Neural cell (in vitro differentiated cells): ENCODE measurements around the gene EXPH5. TPM values are rescaled to one million over a fixed set of nuclear protein-coding genes. Genes with fewer than 3 reads are reported as not detected.

Experiments used
- H2AFZ ChIP-seq: fragments of 200-600, 300-800 bp; sonication (generic), shearing (Covaris generic); 2 replicates; pipeline ENCODE4 v1.6.0; 2014; ENCODE audit warnings: low read depth, mild to moderate bottlenecking, antibody characterized with exemption, low read length, moderate library complexity
- H3F3A ChIP-seq: fragments of 200-600 bp; shearing (Covaris generic); 2 replicates; pipeline ENCODE4 v1.6.1; 2016; ENCODE audit warnings: mild to moderate bottlenecking, moderate library complexity, mixed read lengths, antibody characterized with exemption, low read length; ENCODE audit not compliant: insufficient read depth, poor library complexity, severe bottlenecking
- H3K27ac ChIP-seq: fragments of 200-600, 300-800 bp; sonication (generic), shearing (Covaris generic); 2 replicates; pipeline ENCODE4 v1.5.1; 2014; ENCODE audit warnings: mild to moderate bottlenecking, low read length, moderate library complexity
- H3K27me3 ChIP-seq: fragments of 300-800, 200-600 bp; sonication (generic), shearing (Covaris generic); 2 replicates; pipeline ENCODE4 v1.6.0; 2014; ENCODE audit warnings: mild to moderate bottlenecking, low read depth, low read length, moderate library complexity; ENCODE audit not compliant: insufficient read depth
- H3K36me3 ChIP-seq: fragments of 300-800, 200-600 bp; sonication (generic), shearing (Covaris generic); 2 replicates; pipeline ENCODE4 v1.5.1; 2014; ENCODE audit warnings: mild to moderate bottlenecking, antibody characterized with exemption, low read length, moderate library complexity; ENCODE audit not compliant: insufficient read depth
- H3K4me2 ChIP-seq: fragments of 300-800, 200-600 bp; sonication (generic), shearing (Covaris generic); 2 replicates; pipeline ENCODE4 v1.6.0; 2014; ENCODE audit warnings: mild to moderate bottlenecking, low read length
- H3K4me3 ChIP-seq: fragments of 300-800, 200-600 bp; sonication (generic), shearing (Covaris generic); 2 replicates; pipeline ENCODE4 v1.5.1; 2014; ENCODE audit warnings: mild to moderate bottlenecking, low read length, moderate library complexity
- H3K79me2 ChIP-seq: fragments of 200-600 bp; shearing (Covaris generic); replicated peaks from 2 replicates; pipeline ENCODE4 v1.6.0; 2014; ENCODE audit warnings: mild to moderate bottlenecking, low read length, moderate library complexity; ENCODE audit not compliant: insufficient read depth
- H3K9ac ChIP-seq: fragments of 300-800, 200-600 bp; sonication (generic), shearing (Covaris generic); 2 replicates; pipeline ENCODE4 v1.6.1; 2016; ENCODE audit warnings: mild to moderate bottlenecking, low read length, mixed read lengths
- H3K9me2 ChIP-seq: fragments of 200-600 bp; shearing (Covaris generic); 2 replicates; pipeline ENCODE4 v1.6.1; 2016; ENCODE audit warnings: mild to moderate bottlenecking, low read length, mixed read lengths; ENCODE audit not compliant: insufficient read depth
- H3K9me3 ChIP-seq: fragments of 200-600, 300-800 bp; sonication (generic), shearing (Covaris generic); 2 replicates; pipeline ENCODE4 v1.6.1; 2016; ENCODE audit warnings: mild to moderate bottlenecking, mixed run types, low read length, moderate library complexity, mixed read lengths
- H4K20me1 ChIP-seq: fragments of 200-600 bp; shearing (Covaris generic); 2 replicates; pipeline ENCODE4 v1.6.1; 2016; ENCODE audit warnings: mild to moderate bottlenecking, mixed run types; ENCODE audit not compliant: insufficient read depth
- EZH2 ChIP-seq: fragments of 200-600, 300-800 bp; shearing (Covaris generic), sonication (generic); IDR thresholded peaks from 2 replicates; pipeline ENCODE4 v1.6.1; 2014; ENCODE audit warnings: antibody characterized with exemption, low read length, borderline replicate concordance, mild to moderate bottlenecking; ENCODE audit not compliant: insufficient read depth, poor library complexity, severe bottlenecking
- MXI1 ChIP-seq: fragments of 450-650 bp; conservative IDR thresholded peaks from 2 replicates; pipeline ENCODE4 v1.6.1; 2014; ENCODE audit warnings: antibody characterized with exemption, mild to moderate bottlenecking; ENCODE audit not compliant: poor library complexity, severe bottlenecking
- POLR2AphosphoS5 ChIP-seq: IDR thresholded peaks from 2 replicates; pipeline ENCODE4 v1.6.1; 2012
- RAD21 ChIP-seq: fragments of 450-650 bp; conservative IDR thresholded peaks from 2 replicates; pipeline ENCODE4 v1.6.1; 2014; ENCODE audit warnings: antibody characterized with exemption, mild to moderate bottlenecking, moderate library complexity
- SMC3 ChIP-seq: fragments of 450-650 bp; conservative IDR thresholded peaks from 2 replicates; pipeline ENCODE4 v1.6.1; 2014; ENCODE audit warnings: antibody characterized with exemption, mild to moderate bottlenecking, moderate library complexity; ENCODE audit not compliant: poor library complexity
- TAF1 ChIP-seq: IDR thresholded peaks from 2 replicates; pipeline ENCODE4 v1.6.1; 2012; ENCODE audit warnings: low read depth
- polyA plus RNA-seq: library from polyadenylated mRNA; depleted of rRNA; stranded (reverse); fragments of >200 nt; gene quantifications from 2 replicates; pipeline ENCODE4 v1.2.3, GENCODE V29; 2014
- TF ChIP-seq, protein P1 (sequence below): fragments of 450-650 bp; IDR thresholded peaks from 2 replicates; pipeline ENCODE4 v1.5.1; 2014; ENCODE audit warnings: antibody characterized with exemption, mild to moderate bottlenecking, moderate library complexity; ENCODE audit not compliant: poor library complexity, severe bottlenecking
- TF ChIP-seq, protein P2 (sequence below): IDR thresholded peaks from 2 replicates; pipeline ENCODE4 v1.6.1; 2012; ENCODE audit warnings: borderline replicate concordance

The EXPH5 gene
- polyA plus RNA-seq, 1 donor from 2014 or later, result not detected

DNA sequence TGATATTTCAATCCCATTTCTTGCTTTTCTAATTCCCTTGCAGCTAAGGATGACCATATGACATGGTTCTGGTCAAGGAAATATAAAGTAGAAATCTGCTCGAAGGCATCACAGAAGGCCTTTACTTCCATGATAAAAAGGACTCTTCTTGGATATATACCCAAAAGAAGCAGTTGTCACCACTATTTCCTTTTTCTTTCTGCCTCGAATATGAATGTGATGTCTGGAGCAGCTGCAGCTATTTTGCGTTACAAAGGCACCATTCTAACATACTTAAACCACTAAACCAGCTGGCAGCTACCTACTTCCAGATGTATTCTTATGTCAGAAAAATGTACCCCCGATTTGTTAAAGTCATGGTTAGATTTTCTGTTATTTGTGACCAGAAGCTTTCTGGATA, 18.9 kb downstream of the EXPH5 start:
- H3K27ac ChIP-seq, result no peak overlapping the region
- no peaks in the 10 kb centered on the region for H3K9me2 ChIP-seq
- no peak overlapping the region for H2AFZ ChIP-seq
- no peaks in the 10 kb centered on the region for H4K20me1 ChIP-seq
- no peaks in the 10 kb centered on the region for H3K79me2 ChIP-seq
- no peak overlapping the region for H3K4me3 ChIP-seq
- H3K36me3 ChIP-seq, result no peaks in the 10 kb centered on the region
- no peaks in the 10 kb centered on the region for H3K9me3 ChIP-seq
- no peak overlapping the region for H3K4me2 ChIP-seq
- no peaks in the 10 kb centered on the region for H3F3A ChIP-seq
- no peak overlapping the region for H3K9ac ChIP-seq
- no peaks in the 10 kb centered on the region for H3K27me3 ChIP-seq
- TF ChIP-seq, protein P1, sequence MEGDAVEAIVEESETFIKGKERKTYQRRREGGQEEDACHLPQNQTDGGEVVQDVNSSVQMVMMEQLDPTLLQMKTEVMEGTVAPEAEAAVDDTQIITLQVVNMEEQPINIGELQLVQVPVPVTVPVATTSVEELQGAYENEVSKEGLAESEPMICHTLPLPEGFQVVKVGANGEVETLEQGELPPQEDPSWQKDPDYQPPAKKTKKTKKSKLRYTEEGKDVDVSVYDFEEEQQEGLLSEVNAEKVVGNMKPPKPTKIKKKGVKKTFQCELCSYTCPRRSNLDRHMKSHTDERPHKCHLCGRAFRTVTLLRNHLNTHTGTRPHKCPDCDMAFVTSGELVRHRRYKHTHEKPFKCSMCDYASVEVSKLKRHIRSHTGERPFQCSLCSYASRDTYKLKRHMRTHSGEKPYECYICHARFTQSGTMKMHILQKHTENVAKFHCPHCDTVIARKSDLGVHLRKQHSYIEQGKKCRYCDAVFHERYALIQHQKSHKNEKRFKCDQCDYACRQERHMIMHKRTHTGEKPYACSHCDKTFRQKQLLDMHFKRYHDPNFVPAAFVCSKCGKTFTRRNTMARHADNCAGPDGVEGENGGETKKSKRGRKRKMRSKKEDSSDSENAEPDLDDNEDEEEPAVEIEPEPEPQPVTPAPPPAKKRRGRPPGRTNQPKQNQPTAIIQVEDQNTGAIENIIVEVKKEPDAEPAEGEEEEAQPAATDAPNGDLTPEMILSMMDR, result no peak
- TF ChIP-seq TAF1 (no peak), POLR2AphosphoS5 (no peak), RAD21 (no peak), EZH2 (no peak)
- TF ChIP-seq, protein P2, sequence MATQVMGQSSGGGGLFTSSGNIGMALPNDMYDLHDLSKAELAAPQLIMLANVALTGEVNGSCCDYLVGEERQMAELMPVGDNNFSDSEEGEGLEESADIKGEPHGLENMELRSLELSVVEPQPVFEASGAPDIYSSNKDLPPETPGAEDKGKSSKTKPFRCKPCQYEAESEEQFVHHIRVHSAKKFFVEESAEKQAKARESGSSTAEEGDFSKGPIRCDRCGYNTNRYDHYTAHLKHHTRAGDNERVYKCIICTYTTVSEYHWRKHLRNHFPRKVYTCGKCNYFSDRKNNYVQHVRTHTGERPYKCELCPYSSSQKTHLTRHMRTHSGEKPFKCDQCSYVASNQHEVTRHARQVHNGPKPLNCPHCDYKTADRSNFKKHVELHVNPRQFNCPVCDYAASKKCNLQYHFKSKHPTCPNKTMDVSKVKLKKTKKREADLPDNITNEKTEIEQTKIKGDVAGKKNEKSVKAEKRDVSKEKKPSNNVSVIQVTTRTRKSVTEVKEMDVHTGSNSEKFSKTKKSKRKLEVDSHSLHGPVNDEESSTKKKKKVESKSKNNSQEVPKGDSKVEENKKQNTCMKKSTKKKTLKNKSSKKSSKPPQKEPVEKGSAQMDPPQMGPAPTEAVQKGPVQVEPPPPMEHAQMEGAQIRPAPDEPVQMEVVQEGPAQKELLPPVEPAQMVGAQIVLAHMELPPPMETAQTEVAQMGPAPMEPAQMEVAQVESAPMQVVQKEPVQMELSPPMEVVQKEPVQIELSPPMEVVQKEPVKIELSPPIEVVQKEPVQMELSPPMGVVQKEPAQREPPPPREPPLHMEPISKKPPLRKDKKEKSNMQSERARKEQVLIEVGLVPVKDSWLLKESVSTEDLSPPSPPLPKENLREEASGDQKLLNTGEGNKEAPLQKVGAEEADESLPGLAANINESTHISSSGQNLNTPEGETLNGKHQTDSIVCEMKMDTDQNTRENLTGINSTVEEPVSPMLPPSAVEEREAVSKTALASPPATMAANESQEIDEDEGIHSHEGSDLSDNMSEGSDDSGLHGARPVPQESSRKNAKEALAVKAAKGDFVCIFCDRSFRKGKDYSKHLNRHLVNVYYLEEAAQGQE, result no peak

DNA sequence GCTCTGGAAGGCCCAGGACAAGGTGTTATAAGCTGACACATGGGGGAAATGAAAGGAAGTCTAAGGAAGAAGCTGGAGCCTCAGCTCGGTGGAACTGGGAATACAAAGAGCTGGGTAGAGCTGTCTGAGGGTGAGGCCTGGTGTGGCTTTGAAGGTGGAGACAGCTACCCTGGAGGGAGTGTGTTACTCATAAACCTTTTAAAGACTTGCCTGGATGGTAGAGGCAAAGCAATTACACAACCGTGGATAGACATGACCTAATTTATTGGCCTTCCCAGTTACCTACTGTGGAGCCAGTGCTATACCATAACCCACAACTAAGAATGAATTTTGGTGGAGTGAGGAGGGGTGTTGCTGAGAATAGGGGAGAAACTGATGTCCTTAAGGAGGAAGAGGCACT, 22.6 kb downstream of the EXPH5 start:
- Histone ChIP-seq H3F3A (no peaks in the 10 kb centered on the region), H3K9me3 (no peaks in the 10 kb centered on the region), H3K79me2 (no peaks in the 10 kb centered on the region), H3K4me2 (no peak overlapping the region), H3K27me3 (no peaks in the 10 kb centered on the region), H3K4me3 (no peak overlapping the region), H3K36me3 (no peaks in the 10 kb centered on the region), H3K9me2 (no peaks in the 10 kb centered on the region), H2AFZ (no peak overlapping the region), H3K27ac (no peak overlapping the region), H3K9ac (no peak overlapping the region), H4K20me1 (no peaks in the 10 kb centered on the region)
- TF ChIP-seq POLR2AphosphoS5, result no peak
- no peak for TF ChIP-seq EZH2

DNA sequence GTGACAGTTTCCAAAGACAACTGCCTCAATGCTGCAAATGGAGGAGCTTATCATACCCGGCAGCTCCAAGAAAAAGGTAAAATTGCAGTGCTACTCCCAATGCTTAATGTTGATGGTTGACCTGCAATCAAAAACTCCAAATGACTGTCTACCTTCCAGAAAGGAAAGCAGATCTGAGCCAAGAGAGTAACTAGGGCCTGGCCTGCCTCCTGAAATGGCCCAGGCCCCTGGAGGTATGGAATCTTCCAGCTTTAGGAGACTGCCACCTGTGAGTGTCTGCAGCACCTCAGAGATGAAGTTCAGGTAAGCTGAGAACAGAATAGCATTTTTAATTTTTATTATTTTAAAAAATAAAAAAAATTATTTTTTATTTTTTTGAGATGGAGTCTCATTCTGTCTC, 23.7 kb downstream of the EXPH5 start:
- no peaks in the 10 kb centered on the region for H3K9me2 ChIP-seq
- no peak for TF ChIP-seq MXI1
- no peak for TF ChIP-seq SMC3
- TF ChIP-seq POLR2AphosphoS5, result no peak
- no peak for TF ChIP-seq EZH2
- TF ChIP-seq, protein P1, result no peak
- no peaks in the 10 kb centered on the region for H3K36me3 ChIP-seq
- H3F3A ChIP-seq, result no peaks in the 10 kb centered on the region
- H3K4me2 ChIP-seq, result no peak overlapping the region
- H3K27me3 ChIP-seq, result no peaks in the 10 kb centered on the region
- no peak overlapping the region for H3K9ac ChIP-seq
- H3K4me3 ChIP-seq, result no peak overlapping the region
- no peak overlapping the region for H2AFZ ChIP-seq
- H3K79me2 ChIP-seq, result no peaks in the 10 kb centered on the region
- no peaks in the 10 kb centered on the region for H3K9me3 ChIP-seq
- no peaks in the 10 kb centered on the region for H4K20me1 ChIP-seq
- no peak overlapping the region for H3K27ac ChIP-seq
